NB4 (cell line): ENCODE results near the gene ZNF227.
"Not testable (repeated sequence)": the region's sequence is repeated elsewhere in the genome, so short reads cannot be mapped to it uniquely, and the experiment has no call there.

Experiments used
- DNase-seq: peaks from one replicate; pipeline ENCODE4 v3.0.0; 2010; ENCODE audit warnings: low read depth
- H3K4me3 ChIP-seq: one replicate; pipeline ENCODE4 v1.5.1; 2011; ENCODE audit warnings: mild to moderate bottlenecking, low read depth, low read length, moderate library complexity
- CTCF ChIP-seq: IDR thresholded peaks from one replicate; pipeline ENCODE4 v1.5.1; 2012; ENCODE audit warnings: low read depth, low read length
- MAX ChIP-seq: IDR thresholded peaks from 2 replicates; pipeline ENCODE4 v1.6.1; 2011; ENCODE audit warnings: low read depth, low read length
- MYC ChIP-seq: IDR thresholded peaks from 2 replicates; pipeline ENCODE4 v1.6.1; 2011; ENCODE audit warnings: low read depth, low read length
- POLR2A ChIP-seq: IDR thresholded peaks from 2 replicates; pipeline ENCODE4 v1.6.1; 2011; ENCODE audit warnings: mild to moderate bottlenecking; ENCODE audit not compliant: insufficient read length; ENCODE audit errors: extremely low read depth

ZNF227 gene

GRCh38 chr19:44212250-44212865 is at the start of gene ZNF227:
TSS of gene ZNF227 (plus strand) at chr19:44212532. CDS start at chr19:44217793, 5,261 bp downstream.
- DNase-seq: peak; percentile 82
- TF ChIP-seq CTCF (no peak), MAX (no peak), POLR2A (peak; percentile 44), MYC (no peak)

GRCh38 chr19:44163789-44164188 is 48.5 kb upstream of the ZNF227 start:
- TF ChIP-seq CTCF: no peak
- no peak for TF ChIP-seq MYC
- no peak overlapping the region for H3K4me3 ChIP-seq
- DNase-seq: no peak

More at GRCh38 chr19:44212250-44212865, at the start of gene ZNF227:
- H3K4me3 ChIP-seq: peak within 1 kb of the TSS; percentile 91

- no peak for TF ChIP-seq MAX
- TF ChIP-seq POLR2A: no peak
- no peak for TF ChIP-seq MYC
- no peak for TF ChIP-seq CTCF
- peak overlapping the region; percentile 90 for H3K4me3 ChIP-seq
- DNase-seq: no peak
Measured at GRCh38 chr19:44164327-44164672, 48.0 kb upstream of the ZNF227 start.

- TF ChIP-seq CTCF (no peak), MYC (peak; percentile 42), POLR2A (peak; percentile 55), MAX (no peak)
- DNase-seq: peak; percentile 95
- peak within 1 kb of the TSS; percentile 90 for H3K4me3 ChIP-seq
Measured at GRCh38 chr19:44164673-44165512, 47.4 kb upstream of the ZNF227 start, which contains the start of gene ZNF226. TSS of gene ZNF226 (plus strand) at chr19:44165100. CDS start at chr19:44170081, 4,981 bp downstream.

- not testable (repeated sequence) for H3K4me3 ChIP-seq, DNase-seq
Measured at GRCh38 chr19:44170660-44171059, 41.7 kb upstream of the ZNF227 start.

GRCh38 chr19:44176590-44176989 is 35.7 kb upstream of the ZNF227 start:
- TF ChIP-seq MAX: no peak
- TF ChIP-seq MYC: no peak
- TF ChIP-seq CTCF: no peak
- TF ChIP-seq POLR2A: no peak
- H3K4me3 ChIP-seq: no peak overlapping the region
- DNase-seq: no peak
